ENCODE results near the gene ABCC9. TPM values are rescaled to one million over a fixed set of nuclear protein-coding genes. Genes with fewer than 3 reads are reported as not detected.

The ABCC9 gene
- total RNA-seq, 4 donors from 2014 or later: 39.7 to 118 (median 78.4) TPM

DNA sequence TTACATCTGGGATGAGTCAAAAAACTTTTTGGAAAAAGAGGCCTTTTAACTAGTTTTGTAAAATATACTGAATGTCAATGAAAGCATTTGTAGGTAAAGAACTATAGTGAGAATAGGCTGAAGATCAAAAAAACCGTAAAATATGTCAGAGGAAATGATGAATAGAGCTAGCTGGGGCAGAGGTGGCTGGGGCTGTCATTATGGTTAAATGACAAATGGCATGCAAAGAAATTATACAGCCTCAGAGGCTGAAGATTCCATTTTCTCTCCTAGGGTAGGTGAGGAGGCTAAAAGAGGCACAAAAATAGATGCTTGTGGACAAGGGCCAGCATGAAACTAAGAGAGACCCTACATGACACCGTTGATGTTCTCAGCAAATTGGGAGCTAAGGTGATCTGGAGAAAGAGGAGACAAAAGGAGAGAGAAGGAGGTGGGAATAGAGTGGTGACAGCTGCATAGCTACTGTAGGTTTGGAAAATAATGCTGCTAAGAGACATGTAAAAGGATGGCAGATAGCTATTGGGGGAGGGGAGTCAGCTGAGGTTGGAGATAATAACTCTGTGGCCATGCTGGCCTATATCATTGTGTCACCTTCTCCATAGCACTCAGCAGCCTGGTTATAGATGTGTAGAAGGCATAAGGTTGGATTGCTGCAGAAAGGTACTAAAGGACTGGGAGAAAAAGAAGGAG is 63.8 kb downstream of the ABCC9 start:
- intact Hi-C loops (cut with DNase I; ENCODE audit: low total_unique reads): no loop called here
- H3K27me3 ChIP-seq: no peaks in the 10 kb centered on the region
- no peak overlapping the region for H3K27ac ChIP-seq
- no peaks in the 10 kb centered on the region for H3K4me1 ChIP-seq
- TF ChIP-seq POLR2A (IDR thresholded peaks at IDR 0.05) (no peak), CTCF (IDR thresholded peaks at IDR 0.05) (no peak)
- H3K4me3 ChIP-seq: no peak overlapping the region
- no peaks in the 10 kb centered on the region for H3K9me3 ChIP-seq
- H3K36me3 ChIP-seq: no peaks in the 10 kb centered on the region
- no peak for DNase-seq

DNA sequence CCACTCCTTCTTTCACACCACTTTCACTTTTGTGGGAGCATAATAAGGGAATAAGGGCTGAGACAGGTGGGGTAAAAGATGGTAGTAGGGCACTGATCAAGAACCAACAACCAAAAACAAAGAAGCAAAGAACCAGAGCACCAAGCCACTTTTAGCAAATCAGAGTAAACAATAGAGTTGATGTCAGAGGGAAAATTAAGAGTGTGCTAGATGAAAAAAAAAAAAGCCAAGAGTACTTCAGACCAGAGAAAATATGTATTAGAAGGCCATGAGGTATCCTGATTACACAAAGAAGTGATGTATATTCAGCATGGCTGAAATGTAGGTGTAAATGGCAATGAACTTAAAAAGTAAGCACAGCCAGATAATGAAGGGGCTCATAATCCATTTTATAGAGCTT is 75.4 kb downstream of the ABCC9 start:
- intact Hi-C loops (cut with DNase I; ENCODE audit: low total_unique reads): no loop called here
- TF ChIP-seq CTCF (IDR thresholded peaks at IDR 0.05) (no peak), POLR2A (IDR thresholded peaks at IDR 0.05) (no peak)
- Histone ChIP-seq H3K36me3 (no peaks in the 10 kb centered on the region), H3K4me1 (no peaks in the 10 kb centered on the region), H3K4me3 (no peak overlapping the region), H3K9me3 (no peaks in the 10 kb centered on the region), H3K27me3 (no peaks in the 10 kb centered on the region), H3K27ac (no peak overlapping the region)
- DNase-seq: no peak

- intact Hi-C loops (cut with DNase I; ENCODE audit: low total_unique reads): no loop called here
- no peak for DNase-seq
- no peak overlapping the region for H3K4me3 ChIP-seq
- no peak overlapping the region for H3K27ac ChIP-seq
- no peaks in the 10 kb centered on the region for H3K4me1 ChIP-seq
- no peaks in the 10 kb centered on the region for H3K36me3 ChIP-seq
- H3K27me3 ChIP-seq: no peaks in the 10 kb centered on the region
- no peak for TF ChIP-seq CTCF (IDR thresholded peaks at IDR 0.05)
- TF ChIP-seq POLR2A (IDR thresholded peaks at IDR 0.05): no peak
- no peaks in the 10 kb centered on the region for H3K9me3 ChIP-seq
These were observed 80.7 kb downstream of the ABCC9 start for GRCh38 chr12:21860534-21860933.

- no peaks in the 10 kb centered on the region for H3K4me1 ChIP-seq
- DNase-seq: no peak
- H3K4me3 ChIP-seq: no peak overlapping the region
- intact Hi-C loops (cut with DNase I; ENCODE audit: low total_unique reads): no loop called here
- no peaks in the 10 kb centered on the region for H3K36me3 ChIP-seq
- H3K9me3 ChIP-seq: no peaks in the 10 kb centered on the region
- TF ChIP-seq CTCF (IDR thresholded peaks at IDR 0.05) (no peak), POLR2A (IDR thresholded peaks at IDR 0.05) (no peak)
- no peak overlapping the region for H3K27ac ChIP-seq
- H3K27me3 ChIP-seq: no peaks in the 10 kb centered on the region
These were observed 81.1 kb downstream of the ABCC9 start for GRCh38 chr12:21860128-21860527.

DNA sequence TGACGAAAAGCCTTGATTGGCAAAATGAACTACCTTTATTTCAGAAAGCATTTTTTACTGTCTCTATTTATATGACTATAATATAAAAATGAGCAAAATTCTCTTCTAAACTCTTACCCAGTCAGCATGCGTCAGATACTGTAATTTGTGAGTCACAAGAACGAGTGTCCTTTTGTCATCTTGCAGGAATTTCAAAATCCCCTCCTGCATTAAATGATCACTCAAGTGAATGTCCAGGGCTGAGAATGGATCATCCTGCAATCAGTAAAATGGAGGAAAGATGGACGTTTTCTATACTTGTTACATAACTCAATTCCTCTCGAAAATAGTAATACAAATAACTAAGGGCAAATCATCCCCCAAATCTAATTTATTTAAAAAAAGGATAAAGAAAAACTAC is 89.0 kb downstream of the ABCC9 start:
- Histone ChIP-seq H3K9me3 (no peaks in the 10 kb centered on the region), H3K4me3 (no peak overlapping the region), H3K27me3 (no peaks in the 10 kb centered on the region), H3K27ac (no peak overlapping the region), H3K36me3 (no peaks in the 10 kb centered on the region), H3K4me1 (no peaks in the 10 kb centered on the region)
- intact Hi-C loops (cut with DNase I; ENCODE audit: low total_unique reads): no loop called here
- DNase-seq: no peak
- TF ChIP-seq POLR2A (IDR thresholded peaks at IDR 0.05): no peak
- no peak for TF ChIP-seq CTCF (IDR thresholded peaks at IDR 0.05)
